Retinal pigment epithelial cell (primary cell): ENCODE measurements around the gene TMEM245.

Experiments
- DNase-seq: peaks from one replicate; pipeline ENCODE4 v3.0.0-alpha.2; 2010; ENCODE audit warnings: low read depth
- H3K4me3 ChIP-seq: 2 replicates; pipeline ENCODE4 v1.5.1; 2011; ENCODE audit warnings: mild to moderate bottlenecking, low read length, control low read depth, moderate library complexity
- CTCF ChIP-seq: conservative IDR thresholded peaks from 2 replicates; pipeline ENCODE4 v1.5.1; 2011; ENCODE audit warnings: low read depth, low read length, control low read depth, inconsistent platforms

TMEM245 gene

GRCh38 chr9:108967916-108968315 is 151.8 kb downstream of the TMEM245 start:
- H3K4me3 ChIP-seq = no peak overlapping the region
- no peak for TF ChIP-seq CTCF
- DNase-seq = no peak
